ENCODE measurements around the gene CCDC34. TPM values are rescaled to one million over a fixed set of nuclear protein-coding genes. Genes with fewer than 3 reads are reported as not detected.

The CCDC34 gene, protein sequence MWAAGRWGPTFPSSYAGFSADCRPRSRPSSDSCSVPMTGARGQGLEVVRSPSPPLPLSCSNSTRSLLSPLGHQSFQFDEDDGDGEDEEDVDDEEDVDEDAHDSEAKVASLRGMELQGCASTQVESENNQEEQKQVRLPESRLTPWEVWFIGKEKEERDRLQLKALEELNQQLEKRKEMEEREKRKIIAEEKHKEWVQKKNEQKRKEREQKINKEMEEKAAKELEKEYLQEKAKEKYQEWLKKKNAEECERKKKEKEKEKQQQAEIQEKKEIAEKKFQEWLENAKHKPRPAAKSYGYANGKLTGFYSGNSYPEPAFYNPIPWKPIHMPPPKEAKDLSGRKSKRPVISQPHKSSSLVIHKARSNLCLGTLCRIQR
- total RNA-seq, result 1 to 10 TPM; 1.8 to 4.7 (median 3.0) TPM

DNA sequence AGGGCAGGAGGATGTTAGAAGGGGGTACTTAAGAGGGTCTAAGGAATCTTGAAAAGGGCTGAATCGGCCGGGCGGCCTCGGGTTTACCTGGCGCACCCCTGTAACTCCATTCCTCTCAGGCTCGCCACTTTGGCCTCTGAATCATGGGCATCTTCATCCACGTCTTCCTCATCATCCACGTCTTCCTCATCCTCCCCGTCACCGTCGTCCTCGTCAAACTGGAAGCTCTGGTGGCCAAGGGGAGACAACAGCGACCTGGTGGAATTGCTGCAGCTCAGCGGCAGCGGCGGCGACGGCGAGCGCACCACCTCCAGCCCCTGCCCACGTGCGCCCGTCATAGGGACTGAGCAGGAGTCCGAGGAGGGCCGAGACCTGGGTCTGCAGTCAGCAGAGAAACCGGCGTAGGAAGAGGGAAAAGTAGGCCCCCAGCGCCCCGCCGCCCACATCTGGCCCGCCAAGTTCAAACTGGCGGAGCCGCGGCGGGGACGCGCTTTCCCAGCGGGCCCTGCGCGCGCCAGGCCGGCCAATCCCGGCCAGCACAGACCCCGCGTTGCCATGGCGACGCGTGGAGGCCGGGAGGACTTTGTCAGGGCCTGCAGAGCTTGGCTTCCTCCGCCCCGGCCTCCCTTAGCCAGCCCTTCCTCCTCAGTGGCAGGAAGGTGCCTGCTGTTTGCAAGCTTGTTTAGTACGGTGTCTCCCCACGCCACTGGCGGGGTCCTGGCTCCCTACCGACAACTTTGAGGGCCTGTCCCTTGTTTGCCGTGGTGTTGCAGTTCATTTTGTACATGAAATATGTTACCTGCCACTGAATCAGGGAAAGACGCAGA lies at the start of gene CCDC34:
CCDC34 (minus strand) TSS at position 467 of the 827 bp plus-strand sequence; CDS start at position 446, 21 bp downstream.
- TF ChIP-seq, protein P1, sequence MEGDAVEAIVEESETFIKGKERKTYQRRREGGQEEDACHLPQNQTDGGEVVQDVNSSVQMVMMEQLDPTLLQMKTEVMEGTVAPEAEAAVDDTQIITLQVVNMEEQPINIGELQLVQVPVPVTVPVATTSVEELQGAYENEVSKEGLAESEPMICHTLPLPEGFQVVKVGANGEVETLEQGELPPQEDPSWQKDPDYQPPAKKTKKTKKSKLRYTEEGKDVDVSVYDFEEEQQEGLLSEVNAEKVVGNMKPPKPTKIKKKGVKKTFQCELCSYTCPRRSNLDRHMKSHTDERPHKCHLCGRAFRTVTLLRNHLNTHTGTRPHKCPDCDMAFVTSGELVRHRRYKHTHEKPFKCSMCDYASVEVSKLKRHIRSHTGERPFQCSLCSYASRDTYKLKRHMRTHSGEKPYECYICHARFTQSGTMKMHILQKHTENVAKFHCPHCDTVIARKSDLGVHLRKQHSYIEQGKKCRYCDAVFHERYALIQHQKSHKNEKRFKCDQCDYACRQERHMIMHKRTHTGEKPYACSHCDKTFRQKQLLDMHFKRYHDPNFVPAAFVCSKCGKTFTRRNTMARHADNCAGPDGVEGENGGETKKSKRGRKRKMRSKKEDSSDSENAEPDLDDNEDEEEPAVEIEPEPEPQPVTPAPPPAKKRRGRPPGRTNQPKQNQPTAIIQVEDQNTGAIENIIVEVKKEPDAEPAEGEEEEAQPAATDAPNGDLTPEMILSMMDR (IDR thresholded peaks at IDR 0.05; ENCODE audit: low read depth), result no peak

DNA sequence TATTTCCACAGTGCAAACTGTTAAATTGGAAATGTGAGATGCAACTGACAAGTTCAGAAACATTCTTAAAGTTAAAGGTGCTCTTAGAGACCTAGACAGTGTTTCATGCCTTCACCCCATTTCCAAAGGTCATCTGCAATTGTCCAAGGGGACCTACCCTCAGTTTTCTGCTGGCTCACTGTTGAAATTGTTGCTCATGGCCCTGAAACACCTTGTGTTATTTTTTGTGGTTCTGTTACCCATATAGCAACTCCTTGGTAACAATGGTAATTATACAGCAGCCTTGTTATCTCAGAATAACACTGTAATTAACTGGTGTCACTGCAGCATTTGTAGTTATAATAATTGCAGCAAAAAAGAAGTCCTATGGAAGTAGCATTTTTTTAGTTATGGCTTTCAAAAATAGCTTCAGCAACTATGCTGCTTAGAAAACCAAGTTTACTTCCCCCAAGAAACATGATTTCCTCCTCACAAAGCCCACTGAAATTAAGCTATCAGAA lies 49.2 kb upstream of the CCDC34 start:
- TF ChIP-seq, protein P1 (IDR thresholded peaks at IDR 0.05; ENCODE audit: low read depth), result no peak

DNA sequence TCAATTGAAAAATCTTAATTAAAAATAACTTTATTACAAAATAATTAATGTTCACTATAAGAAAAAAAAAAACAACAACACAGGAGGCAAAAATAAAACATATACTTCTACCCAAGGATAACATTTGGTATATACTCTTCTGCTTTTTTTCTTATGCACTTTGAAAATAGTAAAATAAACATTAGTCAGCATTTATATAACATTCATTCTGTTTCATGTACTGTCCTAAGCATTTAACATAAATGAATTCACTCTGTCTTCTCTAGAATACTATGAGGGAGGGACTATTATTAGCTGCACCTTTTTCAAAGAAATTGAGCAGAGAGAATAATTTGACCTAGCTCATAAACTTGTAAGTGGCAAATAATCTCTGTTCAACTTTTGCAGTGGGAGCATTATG lies 48.3 kb upstream of the CCDC34 start:
- TF ChIP-seq, protein P1 (IDR thresholded peaks at IDR 0.05; ENCODE audit: low read depth), result no peak

DNA sequence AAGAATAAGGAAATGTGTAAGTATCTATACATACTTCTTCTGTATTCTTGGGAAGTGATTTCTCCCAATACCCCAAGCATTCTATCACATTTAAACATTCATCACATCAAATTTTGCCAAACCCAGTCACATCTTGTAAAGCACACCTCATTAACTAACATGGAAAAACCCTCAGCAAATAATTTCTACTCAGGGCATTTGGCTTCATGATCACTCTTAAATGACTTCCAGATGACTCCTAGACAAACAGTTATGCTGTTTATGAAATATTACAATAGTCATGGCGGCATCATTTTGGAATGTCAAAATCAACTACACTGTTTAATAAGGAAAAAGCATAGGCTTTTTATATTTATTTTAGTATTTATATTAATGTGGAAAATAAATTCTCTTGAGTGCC lies 47.3 kb upstream of the CCDC34 start:
- TF ChIP-seq, protein P1 (IDR thresholded peaks at IDR 0.05; ENCODE audit: low read depth), result no peak

DNA sequence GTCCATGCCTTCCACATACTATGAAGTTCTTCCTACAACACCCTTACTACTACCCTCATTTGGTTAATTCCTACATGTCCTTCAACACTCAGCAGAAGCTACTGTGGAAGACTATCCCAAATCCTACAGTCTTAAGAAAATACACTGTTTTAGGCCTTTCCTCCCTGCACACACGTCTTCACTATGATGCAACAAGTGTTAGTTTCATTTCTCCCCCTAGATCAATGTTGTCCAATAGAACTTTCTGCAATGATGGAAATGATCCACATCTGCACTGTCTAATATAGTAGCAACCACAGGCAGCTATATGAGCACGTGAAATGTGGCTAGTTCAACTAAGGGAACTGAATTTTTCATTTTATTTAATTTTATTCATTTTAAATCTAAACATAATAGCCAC lies 46.7 kb upstream of the CCDC34 start:
- TF ChIP-seq, protein P1 (IDR thresholded peaks at IDR 0.05; ENCODE audit: low read depth), result no peak

DNA sequence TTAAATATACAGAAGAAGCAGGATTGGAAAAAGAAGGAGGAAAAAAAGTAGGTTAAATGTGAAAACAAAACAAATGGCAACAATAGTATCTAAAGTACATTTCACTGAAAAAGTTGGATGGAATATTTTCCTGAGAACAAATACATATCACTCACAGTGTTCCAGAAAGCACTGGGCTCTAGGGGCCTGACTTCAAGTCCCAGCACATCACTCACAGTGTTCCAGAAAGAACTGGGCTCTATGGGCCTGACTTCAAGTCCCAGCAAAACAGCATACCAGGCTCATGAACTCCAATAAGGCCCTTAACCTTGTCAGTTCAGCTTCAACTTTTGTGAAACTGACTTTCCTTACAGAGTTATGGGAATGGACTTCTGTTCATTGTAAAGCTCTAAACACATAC lies 46.0 kb upstream of the CCDC34 start:
- TF ChIP-seq, protein P1 (IDR thresholded peaks at IDR 0.05; ENCODE audit: low read depth), result no peak

DNA sequence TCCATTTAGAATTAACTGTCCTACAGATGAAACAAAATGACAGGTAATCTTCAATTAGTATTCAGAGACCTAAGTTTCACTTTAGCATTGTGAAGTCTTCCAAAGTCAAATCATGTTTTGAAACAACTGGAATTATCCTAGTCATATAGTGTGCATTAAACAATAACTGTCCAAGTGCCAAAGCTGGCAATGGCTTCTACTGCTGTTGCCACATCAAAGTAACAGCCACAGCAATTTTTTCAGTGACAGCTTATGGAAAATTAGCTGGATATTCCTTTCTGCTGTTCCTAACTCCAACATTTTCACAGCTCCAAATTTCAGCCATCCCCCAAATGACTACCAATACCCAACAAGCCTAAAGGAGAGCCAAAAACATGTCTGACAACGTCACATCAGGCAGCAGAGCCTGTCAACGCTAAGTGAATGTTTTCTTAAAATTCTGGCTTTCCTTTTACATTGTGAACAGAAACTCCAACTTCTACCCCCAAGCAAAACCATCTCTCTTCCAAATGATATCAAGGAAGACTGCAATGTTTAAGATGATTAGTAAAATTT lies 45.3 kb upstream of the CCDC34 start:
- TF ChIP-seq, protein P1 (IDR thresholded peaks at IDR 0.05; ENCODE audit: low read depth), result no peak

Data from subcutaneous adipose tissue (tissue), 4 donors.